Peyer's patch (tissue), 4 donors: ENCODE measurements around the gene SLC34A1.

Experiments
- CTCF ChIP-seq, 6 experiments: fragments of 450-650 bp in 4 of 6; fragments of 200-600 bp in 2 of 6; sonication (generic) in 1 of 6; IDR thresholded peaks; one replicate each; pipeline ENCODE4 v1.5.1; 2017 to 2019; ENCODE audit warnings: antibody characterized with exemption in 6 of 6, mild to moderate bottlenecking in 3 of 6, moderate library complexity in 1 of 6
- POLR2A ChIP-seq, 2 donors: fragments of 450-650 bp; IDR thresholded peaks; one replicate each; pipeline ENCODE4 v1.5.1; 2017; ENCODE audit warnings: antibody characterized with exemption in 2 of 2, mild to moderate bottlenecking in 2 of 2, moderate library complexity in 2 of 2

GRCh38 chr5:177370488-177371119 lies 13.6 kb upstream of the SLC34A1 start:
- peak in 5 of 6 experiments; percentile 23 to 74 (median 64) for TF ChIP-seq CTCF (IDR thresholded peaks at IDR 0.05)
- no peak for TF ChIP-seq POLR2A (IDR thresholded peaks at IDR 0.05)
